ENCODE measurements around the gene SENP5. TPM values are rescaled to one million over a fixed set of nuclear protein-coding genes. Genes with fewer than 3 reads are reported as not detected.
"Not testable (repeated sequence)": the region's sequence is repeated elsewhere in the genome, so short reads cannot be mapped to it uniquely, and the experiment has no call there.

The SENP5 gene, protein sequence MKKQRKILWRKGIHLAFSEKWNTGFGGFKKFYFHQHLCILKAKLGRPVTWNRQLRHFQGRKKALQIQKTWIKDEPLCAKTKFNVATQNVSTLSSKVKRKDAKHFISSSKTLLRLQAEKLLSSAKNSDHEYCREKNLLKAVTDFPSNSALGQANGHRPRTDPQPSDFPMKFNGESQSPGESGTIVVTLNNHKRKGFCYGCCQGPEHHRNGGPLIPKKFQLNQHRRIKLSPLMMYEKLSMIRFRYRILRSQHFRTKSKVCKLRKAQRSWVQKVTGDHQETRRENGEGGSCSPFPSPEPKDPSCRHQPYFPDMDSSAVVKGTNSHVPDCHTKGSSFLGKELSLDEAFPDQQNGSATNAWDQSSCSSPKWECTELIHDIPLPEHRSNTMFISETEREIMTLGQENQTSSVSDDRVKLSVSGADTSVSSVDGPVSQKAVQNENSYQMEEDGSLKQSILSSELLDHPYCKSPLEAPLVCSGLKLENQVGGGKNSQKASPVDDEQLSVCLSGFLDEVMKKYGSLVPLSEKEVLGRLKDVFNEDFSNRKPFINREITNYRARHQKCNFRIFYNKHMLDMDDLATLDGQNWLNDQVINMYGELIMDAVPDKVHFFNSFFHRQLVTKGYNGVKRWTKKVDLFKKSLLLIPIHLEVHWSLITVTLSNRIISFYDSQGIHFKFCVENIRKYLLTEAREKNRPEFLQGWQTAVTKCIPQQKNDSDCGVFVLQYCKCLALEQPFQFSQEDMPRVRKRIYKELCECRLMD
- total RNA-seq (2014; rRNA removed; shearing (Covaris generic)): 40.0 and 41.9 TPM in 2 replicates
- 17.2 and 18.5 TPM in 2 replicates for polyA plus RNA-seq (2015; cell fraction: cytosol; rRNA removed)
- polyA plus RNA-seq (2015; cell fraction: nucleus; rRNA removed): 26.8 and 32.4 TPM in 2 replicates

DNA sequence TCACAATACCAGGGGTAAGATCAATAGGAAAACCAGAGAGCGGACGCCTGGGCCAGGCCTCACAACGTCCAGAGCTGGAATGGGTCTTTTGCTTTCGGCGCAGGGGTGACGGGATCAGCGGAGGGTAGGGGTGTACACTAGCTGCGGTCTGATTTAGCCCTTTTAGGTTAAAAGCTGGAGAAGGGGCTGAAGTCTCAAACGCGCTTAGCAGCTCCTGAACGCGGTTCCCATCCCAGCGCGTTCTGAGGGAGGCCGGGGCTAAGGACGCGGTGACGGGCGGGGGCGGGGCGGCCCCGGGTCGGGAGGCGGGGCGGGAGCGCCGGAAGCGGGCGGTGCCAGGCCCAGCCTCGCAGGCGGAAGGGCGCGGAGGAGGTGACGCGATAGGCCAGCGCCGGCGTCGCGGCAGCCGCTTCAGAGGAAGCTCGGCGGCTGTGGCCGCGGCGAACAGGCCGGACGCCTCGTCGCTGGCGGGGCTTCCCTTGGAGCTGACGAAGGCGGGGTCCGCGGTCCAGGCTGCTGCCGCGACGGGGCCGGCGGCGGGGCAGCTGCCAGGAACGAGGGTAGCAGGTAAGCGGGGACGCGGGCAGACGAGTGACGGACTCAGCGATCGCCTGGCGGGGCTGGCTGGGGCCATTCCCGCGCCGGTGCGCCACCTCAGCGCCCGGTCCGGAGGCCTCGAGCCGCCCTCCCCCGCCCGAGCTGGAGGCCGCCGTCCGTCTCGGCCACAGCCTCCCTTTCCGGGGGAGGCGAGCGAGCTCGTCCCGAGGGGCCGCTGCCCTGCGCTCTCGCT is at the start of gene SENP5:
TSS of gene SENP5 (plus strand) at position 414 of the 790 bp plus-strand sequence. CDS start 17,262 bp downstream, outside the sequence.
- DNase-seq (ENCODE audit: low read depth, low spot score): peak; percentile 88
- in situ Hi-C loops (cut with HindIII; ENCODE audit: low pct_unique_long_range_greater_than_20kb, low sequenced_read_pairs): no loop called here

DNA sequence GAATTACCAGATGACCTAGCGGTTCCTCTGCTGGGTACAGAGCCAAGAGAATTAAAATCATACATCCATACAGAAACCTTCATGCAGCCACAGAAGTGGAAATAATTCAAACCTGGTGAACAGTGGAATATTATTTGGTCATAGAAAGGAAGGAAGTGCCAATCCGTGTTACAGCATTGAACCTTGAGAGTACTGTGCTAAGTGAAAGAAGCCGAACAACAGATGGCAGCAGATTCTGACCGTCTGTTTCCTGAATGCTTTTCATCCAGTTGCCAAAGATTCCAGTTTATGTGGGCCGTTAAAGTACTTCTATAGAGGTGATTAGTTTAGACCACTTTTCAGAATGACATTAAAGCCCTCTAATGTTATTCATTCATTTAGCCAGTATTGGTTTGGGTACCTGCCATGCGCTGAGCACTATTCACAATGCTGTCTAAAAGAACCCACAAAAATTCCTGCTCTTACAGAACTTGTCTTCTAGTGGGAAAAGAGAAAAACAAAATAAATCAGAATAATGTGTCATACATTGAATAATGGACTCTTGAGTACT is 45.8 kb upstream of the SENP5 start:
- DNase-seq (ENCODE audit: low read depth, low spot score): no peak
- in situ Hi-C loops (cut with HindIII; ENCODE audit: low pct_unique_long_range_greater_than_20kb, low sequenced_read_pairs): no loop called here

DNA sequence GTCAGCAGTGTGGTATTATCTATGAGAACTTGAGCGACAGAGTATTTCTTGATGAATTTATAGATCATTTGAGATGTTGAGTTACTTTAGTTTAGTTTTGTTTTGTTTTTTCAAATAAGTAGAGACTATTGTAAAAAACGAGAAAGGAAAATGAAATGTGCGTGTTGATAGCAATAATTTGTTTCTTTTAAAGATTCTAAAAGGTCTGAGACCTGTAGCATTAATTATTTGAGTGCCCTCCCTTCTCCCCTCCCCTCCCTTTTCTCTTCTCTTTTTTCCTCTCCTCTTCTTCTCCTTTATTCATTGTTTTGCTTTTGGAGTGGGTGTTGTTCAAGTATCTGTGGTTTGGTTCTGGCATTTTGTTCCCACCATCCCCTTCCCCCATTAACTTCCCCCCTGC is 38.1 kb upstream of the SENP5 start:
- DNase-seq (ENCODE audit: low read depth, low spot score); in situ Hi-C loops (cut with HindIII; ENCODE audit: low pct_unique_long_range_greater_than_20kb, low sequenced_read_pairs): not testable (repeated sequence)

DNA sequence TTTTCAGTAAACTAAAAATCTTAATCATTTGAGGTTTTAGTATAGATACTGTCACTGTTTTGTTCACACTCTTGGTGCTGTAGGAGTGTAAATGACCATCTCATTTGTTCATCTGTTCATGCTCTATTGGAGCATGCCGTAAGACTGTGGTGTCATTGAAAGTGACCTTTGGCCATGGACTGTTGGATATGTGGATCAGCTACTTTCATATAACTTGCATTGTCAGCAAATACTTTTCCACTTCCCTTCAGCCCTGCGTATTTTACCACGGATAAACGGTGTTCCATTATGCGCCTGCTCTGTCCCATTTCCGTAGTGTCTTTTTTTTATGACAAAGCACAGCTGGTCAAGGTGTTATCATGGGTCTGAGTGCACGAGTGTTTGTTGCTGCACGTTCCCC is 32.6 kb upstream of the SENP5 start:
- in situ Hi-C loops (cut with HindIII; ENCODE audit: low pct_unique_long_range_greater_than_20kb, low sequenced_read_pairs): no loop called here
- no peak for DNase-seq (ENCODE audit: low read depth, low spot score)

DNA sequence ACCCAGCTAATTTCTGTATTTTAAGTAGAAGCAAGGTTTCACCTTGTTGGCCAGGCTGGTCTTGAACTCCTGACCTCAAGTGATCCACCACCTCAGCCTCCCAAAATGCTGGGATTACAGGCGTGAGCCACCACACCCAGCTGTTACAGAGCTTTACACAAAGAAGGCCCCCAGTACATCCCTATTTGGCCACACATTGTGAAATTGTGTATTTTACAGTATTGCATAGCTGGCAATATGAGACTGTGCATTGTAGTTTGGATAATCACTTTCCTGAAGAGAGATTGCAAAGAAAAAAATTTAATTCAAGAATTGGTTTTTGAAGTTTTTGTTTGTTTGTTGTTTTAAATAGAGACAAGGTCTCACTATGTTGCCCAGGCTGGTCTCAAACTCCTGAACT is 31.1 kb upstream of the SENP5 start:
- DNase-seq (ENCODE audit: low read depth, low spot score); in situ Hi-C loops (cut with HindIII; ENCODE audit: low pct_unique_long_range_greater_than_20kb, low sequenced_read_pairs): not testable (repeated sequence)

DNA sequence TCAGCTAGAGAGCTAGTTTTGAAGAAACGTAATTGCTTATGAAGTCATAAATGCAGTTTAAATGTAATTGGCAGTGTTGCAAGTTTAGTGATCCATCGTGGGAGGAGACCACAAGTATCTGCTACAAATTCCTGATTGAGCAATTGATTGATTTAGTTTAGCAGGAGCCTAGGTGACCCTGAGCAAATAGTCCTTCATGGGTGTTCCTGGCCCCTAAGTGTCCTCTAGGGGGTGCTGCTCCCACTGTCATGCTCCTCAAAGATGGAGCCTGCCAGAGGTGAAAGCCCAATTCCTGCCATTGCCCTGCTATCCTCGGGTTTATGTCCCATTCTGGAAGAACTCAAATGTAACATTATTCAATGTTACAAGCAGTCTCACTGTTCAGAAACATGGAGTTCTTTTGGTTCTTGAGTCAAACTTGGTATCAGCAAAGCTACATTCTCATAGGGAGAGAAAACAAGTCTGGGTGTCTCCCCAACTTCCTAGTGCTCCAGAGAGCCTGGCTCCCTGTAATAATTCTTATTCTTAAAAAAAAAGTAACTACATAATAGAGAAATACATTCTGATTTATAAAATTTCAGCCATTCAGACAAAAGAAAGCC is 29.8 kb upstream of the SENP5 start:
- DNase-seq (ENCODE audit: low read depth, low spot score): peak; percentile 83
- in situ Hi-C loops (cut with HindIII; ENCODE audit: low pct_unique_long_range_greater_than_20kb, low sequenced_read_pairs): no loop called here

DNA sequence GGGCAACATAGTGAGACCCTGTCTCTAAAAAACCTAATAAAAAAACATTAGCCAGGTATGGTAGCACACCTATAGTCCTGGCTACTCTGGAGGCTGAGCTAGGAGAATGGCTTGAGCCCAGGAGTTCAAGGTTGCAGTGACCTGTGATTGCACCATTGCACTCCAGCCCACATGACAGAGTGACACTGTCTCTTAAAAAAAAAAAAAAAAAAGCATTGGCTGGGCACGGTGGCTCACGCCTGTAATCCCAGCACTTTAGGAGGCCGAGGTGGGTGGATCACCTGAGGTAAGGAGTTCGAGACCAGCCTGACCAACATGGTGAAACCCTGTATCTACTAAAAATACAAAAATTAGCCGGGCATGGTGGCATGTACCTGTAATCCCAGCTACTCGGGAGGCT is 28.4 kb upstream of the SENP5 start:
- in situ Hi-C loops (cut with HindIII; ENCODE audit: low pct_unique_long_range_greater_than_20kb, low sequenced_read_pairs); DNase-seq (ENCODE audit: low read depth, low spot score): not testable (repeated sequence)

DNA sequence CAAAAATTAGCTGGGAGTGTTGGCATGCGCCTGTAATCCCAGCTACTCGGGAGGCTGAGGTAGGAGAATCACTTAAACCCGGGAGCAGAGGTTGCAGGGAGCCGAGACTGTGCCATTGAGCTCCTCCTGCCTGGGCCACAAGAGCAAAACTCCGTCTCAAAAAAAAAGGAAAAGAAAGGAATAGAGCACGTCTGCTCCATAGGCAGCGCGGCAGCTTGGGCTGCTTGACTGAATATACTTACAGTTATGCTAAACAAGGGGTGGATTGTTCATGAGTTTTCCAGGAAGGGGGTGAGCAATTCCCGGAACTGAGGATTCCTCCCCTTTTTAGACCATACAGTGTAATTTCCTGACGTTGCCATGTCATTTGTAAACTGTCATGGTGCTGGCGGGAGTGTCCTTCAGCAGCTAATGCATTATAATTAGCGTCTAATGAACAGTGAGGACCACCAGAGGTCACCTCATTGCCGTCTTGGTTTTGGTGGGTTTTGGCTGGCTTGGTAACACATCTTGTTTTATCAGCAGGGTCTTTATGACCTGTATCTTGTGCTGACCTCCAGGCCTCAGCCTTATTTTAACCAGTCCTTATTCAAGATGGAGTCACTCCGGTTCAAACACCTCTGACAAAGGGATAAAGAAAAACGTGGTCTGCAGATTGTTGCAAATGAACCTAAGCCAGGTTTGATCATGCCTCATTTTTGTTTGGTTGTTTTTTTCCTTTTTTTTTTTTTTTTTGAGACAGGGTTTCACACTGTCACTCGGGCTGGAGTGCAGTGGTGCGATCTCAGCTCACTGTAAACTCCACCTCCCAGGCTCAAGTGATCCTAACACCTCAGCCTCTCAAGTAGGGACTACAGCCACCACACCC is 24.9 kb upstream of the SENP5 start:
- DNase-seq (ENCODE audit: low read depth, low spot score): peak; percentile 86
- in situ Hi-C loops (cut with HindIII; ENCODE audit: low pct_unique_long_range_greater_than_20kb, low sequenced_read_pairs): no loop called here

DNA sequence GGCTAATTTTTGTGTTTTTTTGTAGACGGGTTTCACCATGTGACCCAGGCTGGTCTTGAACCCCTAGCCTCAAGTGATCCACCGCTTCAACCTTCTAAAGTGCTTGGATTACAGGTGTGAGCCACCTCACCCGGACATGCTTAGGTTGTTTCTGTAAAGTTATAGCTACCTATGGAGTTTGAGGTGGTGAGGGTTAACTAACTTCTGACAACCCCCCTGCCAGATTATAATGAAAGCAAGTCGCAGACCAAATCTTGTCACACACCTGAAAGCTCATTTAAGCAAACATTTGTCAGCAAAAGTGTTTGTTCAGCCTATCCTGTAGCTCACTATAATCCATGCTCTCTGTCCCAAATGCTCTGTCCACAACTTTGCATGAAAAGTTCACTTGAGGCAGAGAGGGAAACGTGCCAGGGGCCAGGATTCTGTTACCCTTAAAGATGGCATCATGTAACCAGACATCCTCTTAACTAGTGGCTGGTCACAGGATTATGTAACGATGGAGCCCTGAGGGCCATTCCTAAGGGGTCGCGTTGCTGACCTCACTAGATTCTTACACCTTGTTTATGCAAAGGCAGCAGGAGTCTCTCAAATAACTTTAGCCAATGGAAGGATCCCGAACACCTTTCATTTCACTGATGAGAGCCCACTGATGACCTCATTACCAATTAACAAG is 24.1 kb upstream of the SENP5 start:
- in situ Hi-C loops (cut with HindIII; ENCODE audit: low pct_unique_long_range_greater_than_20kb, low sequenced_read_pairs): no loop called here
- DNase-seq (ENCODE audit: low read depth, low spot score): no peak

DNA sequence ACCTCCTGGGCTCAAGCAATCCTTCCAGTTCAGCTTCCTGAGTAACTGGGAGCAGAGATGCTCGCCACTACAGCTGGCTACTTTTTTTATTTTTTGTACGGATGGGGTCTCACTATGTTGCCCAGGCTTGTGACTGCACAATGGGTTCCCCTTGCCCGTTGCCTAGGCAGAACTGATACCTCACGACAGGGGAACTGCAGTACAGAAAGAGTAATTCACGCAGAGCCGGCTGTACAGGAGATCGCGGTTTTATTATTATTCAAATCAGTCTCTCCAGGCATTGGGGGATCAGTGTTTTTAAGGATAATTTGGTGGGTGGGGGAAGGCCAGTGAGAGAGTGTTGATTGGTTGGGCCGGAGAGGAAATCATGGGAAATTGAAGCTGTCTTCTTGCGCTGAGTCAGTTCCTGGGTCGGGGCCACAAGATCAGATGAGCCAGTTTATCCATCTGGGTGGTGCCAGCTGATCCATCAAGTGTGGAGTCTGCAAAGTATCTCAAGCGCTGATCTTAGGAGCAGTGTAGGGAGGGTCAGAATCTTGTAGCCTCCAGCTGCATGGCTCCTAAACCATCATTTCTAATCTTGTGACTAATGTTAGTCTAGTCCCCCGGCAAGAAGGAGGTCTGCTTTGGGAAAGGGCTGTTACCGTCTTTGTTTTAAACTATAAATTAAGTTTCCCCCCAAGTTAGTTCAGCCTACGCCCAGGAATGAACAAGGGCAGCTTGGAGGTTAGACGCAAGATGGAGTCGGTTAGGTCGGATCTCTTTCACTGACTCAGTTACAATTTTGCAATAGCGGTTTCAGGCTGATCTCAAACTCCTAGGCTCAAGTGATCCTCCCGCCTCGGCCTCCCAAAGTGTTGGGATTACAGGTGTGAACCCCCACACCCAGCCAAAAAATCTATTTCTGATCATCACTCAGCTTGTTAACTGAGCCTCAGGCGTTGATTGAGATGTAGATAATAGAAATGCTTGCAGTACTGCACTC is 23.2 kb upstream of the SENP5 start:
- DNase-seq (ENCODE audit: low read depth, low spot score); in situ Hi-C loops (cut with HindIII; ENCODE audit: low pct_unique_long_range_greater_than_20kb, low sequenced_read_pairs): not testable (repeated sequence)

DNA sequence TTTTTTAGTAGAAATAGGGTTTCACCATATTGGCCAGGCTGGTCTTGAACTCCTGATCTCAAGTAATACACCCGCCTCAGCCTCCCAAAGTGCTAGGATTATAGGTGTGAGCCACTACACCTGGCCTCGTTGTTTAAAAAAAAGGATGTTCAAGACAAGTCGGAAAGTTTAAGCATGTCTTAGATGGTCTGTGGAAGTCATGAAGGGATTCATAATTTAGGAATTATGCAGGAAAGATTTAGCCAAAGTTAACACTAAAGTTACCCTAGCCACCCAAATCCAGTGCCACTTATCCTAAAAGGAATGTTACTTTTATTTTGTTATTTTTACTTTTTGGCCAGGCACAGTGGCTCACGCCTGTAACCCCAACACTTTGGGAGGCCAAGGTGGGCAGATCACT is 19.3 kb upstream of the SENP5 start:
- in situ Hi-C loops (cut with HindIII; ENCODE audit: low pct_unique_long_range_greater_than_20kb, low sequenced_read_pairs); DNase-seq (ENCODE audit: low read depth, low spot score): not testable (repeated sequence)

DNA sequence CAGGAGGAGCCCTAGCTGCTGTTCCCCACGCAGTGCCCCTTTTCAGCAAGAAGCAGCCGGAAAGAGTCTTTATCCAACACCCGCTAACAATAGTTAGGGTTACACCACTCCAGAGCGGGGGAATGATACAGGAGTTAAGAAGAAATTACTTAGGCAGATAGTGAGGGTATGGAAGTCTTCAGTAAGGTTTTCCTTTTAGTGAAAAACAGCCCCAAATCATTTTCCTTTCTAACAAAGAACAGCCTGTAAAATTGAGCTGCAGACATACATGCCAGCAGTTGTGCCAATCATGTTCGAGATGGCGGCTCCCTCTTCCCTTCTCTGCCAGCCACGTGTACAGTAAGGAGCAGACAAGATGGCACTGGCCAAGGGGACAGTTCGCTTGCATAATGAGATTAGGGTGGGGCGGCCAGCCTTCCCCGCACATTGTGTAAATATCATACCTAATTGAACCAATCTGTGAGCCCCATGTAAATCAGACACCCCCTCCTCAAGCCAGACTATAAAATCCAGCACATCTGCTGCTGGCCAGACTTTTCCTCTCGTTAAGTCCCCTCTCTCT is 18.5 kb upstream of the SENP5 start:
- DNase-seq (ENCODE audit: low read depth, low spot score): no peak
- in situ Hi-C loops (cut with HindIII; ENCODE audit: low pct_unique_long_range_greater_than_20kb, low sequenced_read_pairs): no loop called here

DNA sequence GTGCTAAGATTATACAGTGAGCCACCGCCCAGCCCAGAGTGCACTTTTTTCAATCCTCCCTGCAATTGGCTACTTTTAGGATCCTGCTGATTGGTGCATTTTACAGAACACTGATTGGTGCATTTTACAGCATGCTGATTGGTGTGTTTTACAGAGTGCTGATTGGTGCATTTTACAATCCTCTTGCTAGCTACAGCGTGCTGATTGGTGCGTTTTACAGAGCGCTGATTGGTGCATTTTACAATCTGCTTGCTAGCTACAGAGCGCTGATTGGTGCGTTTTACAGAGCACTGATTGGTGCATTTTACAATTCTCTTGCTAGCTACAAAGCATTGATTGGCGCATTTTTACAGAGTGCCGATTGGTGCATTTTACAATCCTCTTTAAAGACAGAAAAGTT is 4.7 kb upstream of the SENP5 start:
- DNase-seq (ENCODE audit: low read depth, low spot score): peak; percentile 15
- in situ Hi-C loops (cut with HindIII; ENCODE audit: low pct_unique_long_range_greater_than_20kb, low sequenced_read_pairs): not testable (repeated sequence)

DNA sequence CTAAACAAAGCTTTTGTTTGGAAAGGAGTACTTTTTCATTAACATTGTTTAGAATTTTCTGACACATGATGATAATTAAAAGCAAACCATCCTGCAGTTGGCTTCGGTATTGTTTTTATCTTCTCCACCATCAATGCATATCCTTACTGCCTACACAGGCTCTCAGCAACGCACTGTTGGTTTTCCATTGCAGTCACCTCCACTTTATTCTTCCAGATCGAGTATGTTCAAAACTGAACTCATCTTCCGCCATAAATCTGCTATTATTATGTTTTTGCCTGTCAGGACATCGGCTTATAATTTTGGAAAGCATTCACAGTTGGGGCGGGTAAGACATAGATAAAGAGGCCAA is 589 bp upstream of the SENP5 start:
- no peak for DNase-seq (ENCODE audit: low read depth, low spot score)
- in situ Hi-C loops (cut with HindIII; ENCODE audit: low pct_unique_long_range_greater_than_20kb, low sequenced_read_pairs): no loop called here

DNA sequence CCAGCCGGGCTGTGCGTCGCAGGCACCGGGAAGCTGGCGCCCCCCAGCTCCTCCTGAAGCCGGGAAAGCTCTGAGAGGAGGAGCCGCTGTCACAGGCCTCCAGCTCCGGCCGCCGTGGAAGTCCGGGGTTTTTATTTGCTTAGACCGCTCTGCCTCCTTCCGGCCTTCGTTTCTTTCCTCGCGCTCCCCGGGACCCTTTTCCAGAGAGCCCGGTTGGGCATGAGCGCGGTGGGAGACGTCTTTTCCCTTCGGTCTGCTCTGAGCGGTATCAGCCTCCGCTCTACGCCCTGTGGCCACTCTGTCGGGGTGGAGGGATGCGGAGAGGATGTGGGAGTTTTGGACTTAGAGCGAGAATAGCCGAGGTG is 559 bp downstream of the SENP5 start:
- peak; percentile 21 for DNase-seq (ENCODE audit: low read depth, low spot score)
- in situ Hi-C loops (cut with HindIII; ENCODE audit: low pct_unique_long_range_greater_than_20kb, low sequenced_read_pairs): no loop called here
